Hepatocyte (in vitro differentiated cells): ENCODE results near the gene PRSS21.

Experiments used
- EZH2 ChIP-seq: fragments of 200-600 bp; sonication (generic); IDR thresholded peaks from 2 replicates; pipeline ENCODE4 v1.6.1; 2016; ENCODE audit warnings: antibody characterized with exemption, mild to moderate bottlenecking, borderline replicate concordance
- EZH2phosphoT487 ChIP-seq: fragments of 200-600 bp; sonication (generic); IDR thresholded peaks from one replicate; pipeline ENCODE4 v1.6.1; 2018; ENCODE audit warnings: antibody characterized with exemption, mild to moderate bottlenecking, low read depth, moderate library complexity; ENCODE audit not compliant: unreplicated experiment, severe bottlenecking
- TF ChIP-seq, protein P1 (sequence below): fragments of 200-600 bp; sonication (generic); IDR thresholded peaks from 2 replicates; pipeline ENCODE4 v1.5.1; 2016; ENCODE audit warnings: antibody characterized with exemption, mild to moderate bottlenecking; ENCODE audit not compliant: poor library complexity

DNA sequence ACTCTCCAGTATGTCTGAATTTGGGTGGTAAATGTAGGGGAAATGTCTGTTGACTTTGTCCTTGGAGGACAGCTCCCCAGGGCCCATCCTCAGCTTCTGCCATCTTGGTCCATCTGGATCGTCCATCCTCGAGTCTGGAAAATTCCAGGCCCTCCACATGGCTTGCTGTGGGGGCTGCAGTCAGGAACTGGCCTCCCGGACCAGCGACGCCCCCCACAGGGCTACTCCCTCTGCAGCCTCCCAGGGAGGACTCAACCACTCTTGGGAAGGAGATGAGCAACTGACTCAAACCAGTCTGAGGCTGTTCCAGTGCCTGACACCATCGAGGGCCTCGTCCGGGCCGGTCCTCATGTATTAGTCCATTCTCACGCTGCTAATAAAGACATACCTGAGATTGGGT is 7.6 kb downstream of the PRSS21 start:
- TF ChIP-seq, protein P1, sequence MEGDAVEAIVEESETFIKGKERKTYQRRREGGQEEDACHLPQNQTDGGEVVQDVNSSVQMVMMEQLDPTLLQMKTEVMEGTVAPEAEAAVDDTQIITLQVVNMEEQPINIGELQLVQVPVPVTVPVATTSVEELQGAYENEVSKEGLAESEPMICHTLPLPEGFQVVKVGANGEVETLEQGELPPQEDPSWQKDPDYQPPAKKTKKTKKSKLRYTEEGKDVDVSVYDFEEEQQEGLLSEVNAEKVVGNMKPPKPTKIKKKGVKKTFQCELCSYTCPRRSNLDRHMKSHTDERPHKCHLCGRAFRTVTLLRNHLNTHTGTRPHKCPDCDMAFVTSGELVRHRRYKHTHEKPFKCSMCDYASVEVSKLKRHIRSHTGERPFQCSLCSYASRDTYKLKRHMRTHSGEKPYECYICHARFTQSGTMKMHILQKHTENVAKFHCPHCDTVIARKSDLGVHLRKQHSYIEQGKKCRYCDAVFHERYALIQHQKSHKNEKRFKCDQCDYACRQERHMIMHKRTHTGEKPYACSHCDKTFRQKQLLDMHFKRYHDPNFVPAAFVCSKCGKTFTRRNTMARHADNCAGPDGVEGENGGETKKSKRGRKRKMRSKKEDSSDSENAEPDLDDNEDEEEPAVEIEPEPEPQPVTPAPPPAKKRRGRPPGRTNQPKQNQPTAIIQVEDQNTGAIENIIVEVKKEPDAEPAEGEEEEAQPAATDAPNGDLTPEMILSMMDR: no peak
- TF ChIP-seq EZH2 (no peak), EZH2phosphoT487 (no peak)
